H1 (cell line): ENCODE data around the gene SFMBT2. TPM values are rescaled to one million over a fixed set of nuclear protein-coding genes. Genes with fewer than 3 reads are reported as not detected.

ENCODE experiments used
- CTCF ChIA-PET: fragments of 300-600 bp; sonication (Branson Sonifier 250); formaldehyde crosslinking; loops from one replicate; lab custom pipeline; 2021; ENCODE audit not compliant: partially characterized antibody; lab: Charles Lee
- POLR2A ChIA-PET: fragments of 300-600 bp; sonication (Branson Sonifier 250); formaldehyde crosslinking; loops from one replicate; lab custom pipeline; 2021; ENCODE audit warnings: inconsistent platforms; ENCODE audit not compliant: partially characterized antibody; lab: Charles Lee
- DNase-seq, 2 experiments: peaks; one replicate each; pipeline versions ENCODE4 v3.0.0 to v3.0.0-alpha.2; 2010 to 2022; ENCODE audit warnings: low spot score in 2 of 2, low read depth in 1 of 2, mixed read lengths in 1 of 2
- FAIRE-seq: peaks from 2 replicates; lab custom pipeline; 2011; peaks lifted over from hg19 to GRCh38; lab: Jason Lieb, UNC
- H2AFZ ChIP-seq: 2 replicates; pipeline ENCODE4 v1.8.1; 2012; ENCODE audit warnings: low read length, inconsistent platforms
- H2AK5ac ChIP-seq: 2 replicates; pipeline ENCODE4 v1.6.1; 2013; ENCODE audit warnings: low read depth, low read length
- H2BK120ac ChIP-seq: replicated peaks from 2 replicates; pipeline ENCODE3; 2013; ENCODE audit warnings: low read depth, low read length, inconsistent platforms
- H2BK12ac ChIP-seq: 2 replicates; pipeline ENCODE4 v1.6.1; 2013; ENCODE audit warnings: low read depth, low read length
- H2BK15ac ChIP-seq: 2 replicates; pipeline ENCODE4 v1.6.1; 2013; ENCODE audit warnings: low read length
- H2BK20ac ChIP-seq: 2 replicates; pipeline ENCODE4 v1.6.1; 2013; ENCODE audit warnings: low read length
- H2BK5ac ChIP-seq: 2 replicates; pipeline ENCODE4 v1.6.1; 2013; ENCODE audit warnings: low read depth, low read length
- H3K14ac ChIP-seq: 2 replicates; pipeline ENCODE4 v1.6.1; 2013; ENCODE audit warnings: inconsistent platforms; ENCODE audit not compliant: insufficient read length
- H3K18ac ChIP-seq: 2 replicates; pipeline ENCODE4 v1.6.1; 2013; ENCODE audit warnings: low read length; ENCODE audit errors: extremely low read depth
- H3K23ac ChIP-seq: 2 replicates; pipeline ENCODE4 v1.6.1; 2013; ENCODE audit warnings: inconsistent platforms; ENCODE audit not compliant: insufficient read length
- H3K23me2 ChIP-seq: 2 replicates; pipeline ENCODE4 v1.6.1; 2013; ENCODE audit warnings: low read depth, low read length
- H3K27ac ChIP-seq: 2 replicates; pipeline ENCODE4 v1.6.1; 2011; ENCODE audit warnings: low read depth, low read length, inconsistent platforms
- H3K27me3 ChIP-seq, 4 experiments: replicated peaks in 1 of 4; 1 replicate in 1 of 4; 2 replicates in 3 of 4; pipeline versions ENCODE4 v1.6.1 to v1.8.1; 2011 to 2013; ENCODE audit warnings: low read length in 3 of 4, mild to moderate bottlenecking in 3 of 4, inconsistent platforms in 2 of 4, mixed read lengths in 2 of 4, moderate library complexity in 1 of 4; ENCODE audit not compliant: control insufficient read depth in 3 of 4, insufficient read depth in 3 of 4; ENCODE audit errors: extremely low read depth in 1 of 4
- H3K36me3 ChIP-seq, 4 experiments: 2 replicates each; pipeline versions ENCODE4 v1.6.1 to v1.8.1; 2011 to 2013; ENCODE audit warnings: mild to moderate bottlenecking in 4 of 4, low read length in 3 of 4, moderate library complexity in 2 of 4, control low read depth in 1 of 4, inconsistent platforms in 1 of 4; ENCODE audit not compliant: insufficient read depth in 4 of 4, control insufficient read depth in 2 of 4
- H3K4ac ChIP-seq: replicated peaks from 2 replicates; pipeline ENCODE3; 2013; ENCODE audit warnings: low read length, low read depth, mixed read lengths, inconsistent platforms; ENCODE audit not compliant: insufficient read length
- H3K4me1 ChIP-seq, 4 experiments: replicated peaks in 1 of 4; 1 replicate in 1 of 4; 2 replicates in 3 of 4; pipeline versions ENCODE4 v1.6.1 to v1.8.1; 2011 to 2013; ENCODE audit warnings: low read length in 3 of 4, inconsistent platforms in 2 of 4, mixed read lengths in 1 of 4; ENCODE audit not compliant: insufficient read depth in 4 of 4, control insufficient read depth in 3 of 4
- H3K4me2 ChIP-seq, 2 experiments: 2 replicates each; pipeline versions ENCODE4 v1.6.1 to v1.8.1; 2011 to 2013; ENCODE audit warnings: low read depth in 2 of 2, low read length in 2 of 2, control low read depth in 1 of 2, inconsistent platforms in 1 of 2, mild to moderate bottlenecking in 1 of 2; ENCODE audit not compliant: insufficient read depth in 1 of 2
- H3K4me3 ChIP-seq, 4 experiments: fragments of 200-600, 300-600 bp in 1 of 4; sonication (generic), shearing (Covaris generic), sonication (Bioruptor Twin) in 1 of 4; 2 replicates each; pipeline versions ENCODE4 v1.5.1 to v1.8.1; 2011 to 2016; ENCODE audit warnings: low read length in 4 of 4, low read depth in 3 of 4, control low read depth in 2 of 4, inconsistent platforms in 2 of 4, mild to moderate bottlenecking in 2 of 4, mixed read lengths in 1 of 4, moderate library complexity in 1 of 4; ENCODE audit not compliant: insufficient read depth in 2 of 4; ENCODE audit errors: extremely low read depth in 1 of 4
- H3K56ac ChIP-seq: replicated peaks from 2 replicates; pipeline ENCODE3; 2013; ENCODE audit warnings: low read depth, mild to moderate bottlenecking, mixed read lengths, low read length, inconsistent platforms; ENCODE audit not compliant: insufficient read length
- H3K79me1 ChIP-seq: 2 replicates; pipeline ENCODE4 v1.6.1; 2013; ENCODE audit warnings: low read depth, low read length, control low read depth
- H3K79me2 ChIP-seq, 2 experiments: 2 replicates each; pipeline versions ENCODE4 v1.6.1 to v1.8.1; 2012 to 2013; ENCODE audit warnings: low read length in 2 of 2, mild to moderate bottlenecking in 2 of 2, inconsistent platforms in 1 of 2; ENCODE audit not compliant: insufficient read depth in 2 of 2, control insufficient read depth in 1 of 2
- H3K9ac ChIP-seq, 4 experiments: replicated peaks in 1 of 4; 1 replicate in 1 of 4; 2 replicates in 3 of 4; pipeline versions ENCODE4 v1.6.1 to v1.8.1; 2011 to 2013; ENCODE audit warnings: low read depth in 3 of 4, low read length in 3 of 4, control low read depth in 2 of 4, mild to moderate bottlenecking in 2 of 4, moderate library complexity in 2 of 4, inconsistent platforms in 1 of 4; ENCODE audit errors: extremely low read depth in 1 of 4
- H3K9me3 ChIP-seq, 2 experiments: 2 replicates each; pipeline versions ENCODE4 v1.6.1 to v1.8.1; 2012 to 2013; ENCODE audit warnings: mild to moderate bottlenecking in 2 of 2, moderate library complexity in 2 of 2, control low read depth in 1 of 2, inconsistent platforms in 1 of 2, low read depth in 1 of 2, low read length in 1 of 2, mixed read lengths in 1 of 2; ENCODE audit not compliant: insufficient read depth in 2 of 2
- H4K20me1 ChIP-seq, 2 experiments: replicated peaks in 1 of 2; 2 replicates each; pipeline versions ENCODE3 to v1.8.1; 2011 to 2013; ENCODE audit warnings: inconsistent platforms in 2 of 2, low read length in 2 of 2, mild to moderate bottlenecking in 1 of 2; ENCODE audit not compliant: insufficient read depth in 2 of 2, control insufficient read depth in 1 of 2
- H4K5ac ChIP-seq: 2 replicates; pipeline ENCODE4 v1.6.1; 2013; ENCODE audit warnings: low read length, low read depth, mixed read lengths, inconsistent platforms; ENCODE audit not compliant: insufficient read length
- H4K8ac ChIP-seq: 2 replicates; pipeline ENCODE4 v1.8.0; 2013; ENCODE audit warnings: mild to moderate bottlenecking, moderate library complexity, low read length, inconsistent platforms; ENCODE audit not compliant: insufficient read depth; ENCODE audit errors: extremely low read depth
- H4K91ac ChIP-seq: replicated peaks from 2 replicates; pipeline ENCODE3; 2013; ENCODE audit warnings: low read length, mixed read lengths, inconsistent platforms; ENCODE audit not compliant: insufficient read length
- BCL11A ChIP-seq, 2 experiments: IDR thresholded peaks; one replicate each; pipeline ENCODE4 v1.6.1; 2011; ENCODE audit warnings: low read depth in 2 of 2, low read length in 2 of 2, mild to moderate bottlenecking in 2 of 2
- CBX8 ChIP-seq: fragments of 300-800, 300-1000 bp; sonication (generic); IDR thresholded peaks from 2 replicates; pipeline ENCODE4 v1.7.1; 2016; ENCODE audit warnings: low read depth, low read length, borderline replicate concordance
- CEBPB ChIP-seq: IDR thresholded peaks from 2 replicates; pipeline ENCODE4 v1.6.1; 2012; ENCODE audit warnings: low read depth, low read length
- CHD2 ChIP-seq: IDR thresholded peaks from 2 replicates; pipeline ENCODE4 v1.6.1; 2012; ENCODE audit warnings: low read length, improper control_type of control experiment
- GABPA ChIP-seq: IDR thresholded peaks from 2 replicates; pipeline ENCODE4 v1.6.1; 2011; ENCODE audit warnings: mild to moderate bottlenecking, low read length, moderate library complexity, borderline replicate concordance; ENCODE audit not compliant: insufficient read depth
- HDAC2 ChIP-seq, 2 experiments: fragments of 300-600 bp in 1 of 2; sonication (generic) in 1 of 2; IDR thresholded peaks; 2 replicates each; pipeline ENCODE4 v1.6.1; 2011 to 2012; ENCODE audit warnings: low read depth in 2 of 2, low read length in 2 of 2, mild to moderate bottlenecking in 2 of 2, moderate library complexity in 2 of 2, borderline replicate concordance in 1 of 2, inconsistent platforms in 1 of 2
- JUN ChIP-seq: IDR thresholded peaks from 2 replicates; pipeline ENCODE4 v1.6.1; 2011; ENCODE audit warnings: low read depth, mild to moderate bottlenecking, improper control_type of control experiment, low read length
- NANOG ChIP-seq: IDR thresholded peaks from 2 replicates; pipeline ENCODE4 v1.6.1; 2011; ENCODE audit warnings: low read length, low read depth, mild to moderate bottlenecking, inconsistent platforms; ENCODE audit not compliant: insufficient read depth, poor library complexity, severe bottlenecking
- RBBP5 ChIP-seq: IDR thresholded peaks from 2 replicates; pipeline ENCODE4 v1.7.1; 2012; ENCODE audit warnings: low read depth, mild to moderate bottlenecking, inconsistent platforms, low read length, moderate library complexity, borderline replicate concordance
- RFX5 ChIP-seq: IDR thresholded peaks from 2 replicates; pipeline ENCODE4 v1.6.1; 2011; ENCODE audit warnings: low read depth, low read length, improper control_type of control experiment, borderline replicate concordance
- RNF2 ChIP-seq: fragments of 200-900, 300-1000 bp; sonication (generic); IDR thresholded peaks from 2 replicates; pipeline ENCODE4 v1.7.1; 2016; ENCODE audit warnings: borderline replicate concordance, low read depth, mild to moderate bottlenecking, antibody characterized with exemption, low read length; ENCODE audit not compliant: poor library complexity, severe bottlenecking; ENCODE audit errors: missing control alignments
- WGBS, 2 experiments: shearing (Covaris generic) in 1 of 2; methylation state at CpG; one replicate each; pipeline versions ENCODE4 v1.1.6 to v1.1.7; 2013 to 2015; ENCODE audit warnings: low lambda C conversion rate in 2 of 2, mixed read lengths in 2 of 2, inconsistent platforms in 1 of 2, low coverage in 1 of 2, missing lambda C conversion rate in 1 of 2; ENCODE audit not compliant: insufficient replicate concordance in 2 of 2, insufficient coverage in 1 of 2, insufficient read length in 1 of 2; ENCODE audit errors: extremely low coverage in 1 of 2, missing lambda C conversion rate in 1 of 2; 5-methylcytosine and 5-hydroxymethylcytosine counted together
- polyA plus RNA-seq, 7 experiments: library from polyadenylated mRNA; depleted of rRNA in 3 of 7; stranded (reverse) in 5 of 7; unstranded in 2 of 7; fragments of >200 nt in 5 of 7; fragments of 200-250 nt in 2 of 7; gene quantifications; 1 replicate in 5 of 7; 2 replicates in 1 of 7; 4 replicates in 1 of 7; pipeline versions ENCODE4 v1.2.1 to v1.2.3, GENCODE V29; 2011 to 2013; ENCODE audit warnings: missing spikeins in 2 of 7, mixed read lengths in 2 of 7
- total RNA-seq: library from RNA; stranded (reverse); fragmentation: NEBNext Ultra II Directional; extraction: Animal tissue kit (Norgen Biotek cat#: 25700); gene quantifications from 2 replicates; pipeline ENCODE4 v1.2.1, GENCODE V29; 2021

SFMBT2 gene
- total and polyA plus RNA-seq, 2 of the 8 experiments (the other 6 are each of a cell fraction or from before 2014, with no cell fraction given): 2.9 to 11.0 TPM

- no peaks in the 10 kb centered on the region for H4K20me1 ChIP-seq
- H3K4me1 ChIP-seq: no peaks in the 10 kb centered on the region
- H3K27ac ChIP-seq: no peak overlapping the region
- no peak overlapping the region for H4K8ac ChIP-seq
- WGBS, 2 experiments: 90% methylated on average over 11 of the region's 11 CpGs; no CpG with 5 or more reads in 1 of the 2 experiments
- H3K14ac ChIP-seq: no peak overlapping the region
- H2BK12ac ChIP-seq: no peak overlapping the region
- H4K5ac ChIP-seq: no peak overlapping the region
- no peak overlapping the region for H3K4me3 ChIP-seq
- H2BK15ac ChIP-seq: no peak overlapping the region
- H3K4ac ChIP-seq: no peak overlapping the region
- CTCF ChIA-PET: no interaction called here
- no peak overlapping the region for H2BK20ac ChIP-seq
- no peak overlapping the region for H2AFZ ChIP-seq
- no peaks in the 10 kb centered on the region for H3K23me2 ChIP-seq
- H2AK5ac ChIP-seq: no peak overlapping the region
- no peak overlapping the region for H3K9ac ChIP-seq
- H3K79me1 ChIP-seq: no peaks in the 10 kb centered on the region
- peaks cover 0 to 8% of the 10 kb centered on the region in 2 experiments; a peak in 2 of 4 replicates for H3K9me3 ChIP-seq
- no peak for FAIRE-seq
- H3K36me3 ChIP-seq: peaks cover 0 to 20% (median 9%) of the 10 kb centered on the region in 4 experiments; a peak in 6 of 8 replicates
- H3K23ac ChIP-seq: no peak overlapping the region
- no peak overlapping the region for H3K4me2 ChIP-seq
- H3K79me2 ChIP-seq: no peaks in the 10 kb centered on the region
- TF ChIP-seq JUN (no peak), CHD2 (no peak), RFX5 (no peak), CBX8 (no peak), RBBP5 (no peak), RNF2 (no peak), CEBPB (no peak), BCL11A (IDR thresholded peaks at IDR 0.05; ENCODE audit: low read depth in 2 of 2, low read length in 2 of 2) (no peak), HDAC2 (IDR thresholded peaks at IDR 0.05; ENCODE audit: borderline replicate concordance in 1 of 2, low read depth in 2 of 2, low read length in 2 of 2) (no peak), GABPA (no peak), NANOG (no peak)
- TF ChIP-seq, all 59 proteins: peak for 0
- Histone ChIP-seq H3K56ac (no peak overlapping the region), H3K18ac (no peak overlapping the region), H4K91ac (no peak overlapping the region), H2BK5ac (no peak overlapping the region), H3K27me3 (no peaks in the 10 kb centered on the region), H2BK120ac (no peak overlapping the region)
- POLR2A ChIA-PET: no interaction called here
- no peak for DNase-seq
Measured at GRCh38 chr10:7173948-7174347, 236.9 kb downstream of the SFMBT2 start.
